ENCODE results near the gene XPNPEP2.
A peak's percentile ranks its signal among the peaks of the same experiment; 100 is the strongest.

XPNPEP2 gene

DNA sequence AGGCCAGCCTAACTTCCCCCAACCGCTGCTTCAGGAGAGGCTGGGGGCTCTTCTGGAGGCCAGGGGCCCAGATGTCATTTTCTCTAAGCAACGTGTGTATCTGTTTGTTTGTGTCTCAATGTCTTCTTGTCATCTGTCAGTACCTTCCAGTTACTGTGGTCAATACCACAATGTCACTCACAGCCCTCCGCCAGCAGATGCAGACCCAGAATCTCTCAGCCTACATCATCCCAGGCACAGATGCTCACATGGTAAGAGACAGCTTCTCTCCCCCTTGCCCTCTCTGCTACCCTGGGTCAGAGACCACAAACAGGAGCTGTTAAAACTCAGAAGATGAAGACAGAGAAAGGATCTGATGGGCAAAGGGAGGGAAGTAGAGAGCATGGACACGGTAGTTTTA lies 5.0 kb downstream of the XPNPEP2 start:
- no peak overlapping the region for H3K4me3 ChIP-seq (ENCODE audit: low read depth, low read length)
- in situ Hi-C loops (cut with HindIII; ENCODE audit: low sequenced_read_pairs), result no loop called here
- TF ChIP-seq, protein P1, sequence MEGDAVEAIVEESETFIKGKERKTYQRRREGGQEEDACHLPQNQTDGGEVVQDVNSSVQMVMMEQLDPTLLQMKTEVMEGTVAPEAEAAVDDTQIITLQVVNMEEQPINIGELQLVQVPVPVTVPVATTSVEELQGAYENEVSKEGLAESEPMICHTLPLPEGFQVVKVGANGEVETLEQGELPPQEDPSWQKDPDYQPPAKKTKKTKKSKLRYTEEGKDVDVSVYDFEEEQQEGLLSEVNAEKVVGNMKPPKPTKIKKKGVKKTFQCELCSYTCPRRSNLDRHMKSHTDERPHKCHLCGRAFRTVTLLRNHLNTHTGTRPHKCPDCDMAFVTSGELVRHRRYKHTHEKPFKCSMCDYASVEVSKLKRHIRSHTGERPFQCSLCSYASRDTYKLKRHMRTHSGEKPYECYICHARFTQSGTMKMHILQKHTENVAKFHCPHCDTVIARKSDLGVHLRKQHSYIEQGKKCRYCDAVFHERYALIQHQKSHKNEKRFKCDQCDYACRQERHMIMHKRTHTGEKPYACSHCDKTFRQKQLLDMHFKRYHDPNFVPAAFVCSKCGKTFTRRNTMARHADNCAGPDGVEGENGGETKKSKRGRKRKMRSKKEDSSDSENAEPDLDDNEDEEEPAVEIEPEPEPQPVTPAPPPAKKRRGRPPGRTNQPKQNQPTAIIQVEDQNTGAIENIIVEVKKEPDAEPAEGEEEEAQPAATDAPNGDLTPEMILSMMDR (IDR thresholded peaks at IDR 0.05; ENCODE audit: low read depth, low read length, missing control alignments), result no peak
- DNase-seq (ENCODE audit: low read depth), result no peak

DNA sequence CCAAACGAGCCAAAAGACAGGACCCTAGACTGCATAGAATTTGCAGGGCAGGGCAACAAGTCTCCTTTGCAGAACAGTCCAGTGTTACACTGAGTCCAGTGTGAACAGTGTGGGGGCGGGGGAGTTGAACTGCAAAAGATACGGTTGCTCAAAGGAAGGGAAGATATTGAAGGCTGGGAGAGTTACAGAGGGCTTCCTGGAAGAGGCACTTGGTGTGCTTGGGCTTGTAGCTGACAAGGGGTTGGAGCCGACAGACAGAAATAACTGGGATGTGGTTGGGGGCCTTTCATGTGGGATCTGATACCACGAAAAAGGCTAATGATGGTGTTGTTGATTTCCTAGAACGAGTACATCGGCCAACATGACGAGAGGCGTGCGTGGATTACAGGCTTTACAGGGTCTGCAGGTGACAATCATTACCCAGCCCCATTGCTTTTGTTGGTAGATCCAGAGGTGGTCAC lies 6.1 kb downstream of the XPNPEP2 start:
- DNase-seq (ENCODE audit: low read depth), result no peak
- H3K4me3 ChIP-seq (ENCODE audit: low read depth, low read length), result no peak overlapping the region
- TF ChIP-seq, protein P1 (IDR thresholded peaks at IDR 0.05; ENCODE audit: low read depth, low read length, missing control alignments), result no peak
- in situ Hi-C loops (cut with HindIII; ENCODE audit: low sequenced_read_pairs), result no loop called here

DNA sequence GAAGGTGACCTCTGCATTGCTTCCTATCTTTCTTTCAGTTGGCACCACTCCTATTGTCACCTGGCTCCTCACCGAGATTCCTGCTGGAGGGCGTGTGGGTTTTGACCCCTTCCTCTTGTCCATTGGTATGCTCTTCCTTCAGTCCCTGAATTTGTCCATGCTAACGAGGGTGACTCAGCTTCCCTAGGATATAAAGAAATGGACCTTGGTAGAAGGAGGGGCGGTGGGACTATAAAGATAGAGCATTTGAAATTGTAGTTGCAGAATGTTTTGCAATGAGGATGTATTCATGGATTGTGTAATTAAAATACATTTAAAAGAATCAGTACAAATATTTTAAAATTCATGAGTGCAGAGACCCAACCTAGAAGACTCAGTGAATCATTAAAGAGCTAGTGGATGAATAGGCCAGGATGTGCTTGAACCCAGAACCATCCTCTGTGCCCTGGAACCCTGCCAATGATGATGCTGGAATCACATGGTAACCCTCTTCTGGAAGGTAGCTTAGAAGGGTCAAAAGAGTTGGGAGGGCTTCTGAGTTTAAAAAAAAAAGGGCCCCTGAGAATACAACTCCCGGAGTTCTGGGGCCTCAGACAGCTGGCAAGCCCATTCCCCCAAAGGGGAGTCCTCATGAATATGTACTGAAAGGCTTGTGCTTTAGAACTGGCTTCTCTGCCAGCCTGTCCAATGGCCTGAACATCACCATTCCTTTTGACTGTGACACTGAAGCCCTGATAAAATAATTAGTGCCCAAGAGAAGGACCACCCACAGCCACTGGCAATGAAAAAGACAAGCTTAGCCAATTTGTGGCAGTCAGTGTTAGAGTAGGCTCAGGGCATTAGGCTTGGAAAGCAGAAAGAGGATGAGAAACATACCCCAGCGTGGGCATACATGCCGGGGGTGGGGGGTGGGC lies 8.0 kb downstream of the XPNPEP2 start:
- in situ Hi-C loops (cut with HindIII; ENCODE audit: low sequenced_read_pairs), result no loop called here
- no peak overlapping the region for H3K4me3 ChIP-seq (ENCODE audit: low read depth, low read length)
- TF ChIP-seq, protein P1 (IDR thresholded peaks at IDR 0.05; ENCODE audit: low read depth, low read length, missing control alignments), result no peak
- DNase-seq (ENCODE audit: low read depth), result no peak

DNA sequence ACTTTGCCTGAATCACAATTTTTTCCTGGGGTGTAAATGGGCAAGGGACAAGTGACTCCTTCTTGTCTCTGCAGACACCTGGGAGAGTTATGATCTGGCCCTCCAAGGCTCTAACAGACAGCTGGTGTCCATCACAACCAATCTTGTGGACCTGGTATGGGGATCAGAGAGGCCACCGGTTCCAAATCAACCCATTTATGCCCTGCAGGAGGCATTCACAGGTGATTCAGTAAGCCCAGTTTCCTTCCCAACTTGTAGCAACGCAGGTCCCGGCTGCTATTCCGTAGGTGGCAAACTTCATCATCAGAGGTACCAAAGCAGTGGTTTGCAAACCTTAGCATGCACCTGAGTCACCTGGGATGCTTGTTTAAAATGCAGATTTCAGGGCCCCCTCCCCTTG lies 8.8 kb downstream of the XPNPEP2 start:
- in situ Hi-C loops (cut with HindIII; ENCODE audit: low sequenced_read_pairs), result no loop called here
- TF ChIP-seq, protein P1 (IDR thresholded peaks at IDR 0.05; ENCODE audit: low read depth, low read length, missing control alignments), result no peak
- DNase-seq (ENCODE audit: low read depth), result no peak
- no peak overlapping the region for H3K4me3 ChIP-seq (ENCODE audit: low read depth, low read length)

DNA sequence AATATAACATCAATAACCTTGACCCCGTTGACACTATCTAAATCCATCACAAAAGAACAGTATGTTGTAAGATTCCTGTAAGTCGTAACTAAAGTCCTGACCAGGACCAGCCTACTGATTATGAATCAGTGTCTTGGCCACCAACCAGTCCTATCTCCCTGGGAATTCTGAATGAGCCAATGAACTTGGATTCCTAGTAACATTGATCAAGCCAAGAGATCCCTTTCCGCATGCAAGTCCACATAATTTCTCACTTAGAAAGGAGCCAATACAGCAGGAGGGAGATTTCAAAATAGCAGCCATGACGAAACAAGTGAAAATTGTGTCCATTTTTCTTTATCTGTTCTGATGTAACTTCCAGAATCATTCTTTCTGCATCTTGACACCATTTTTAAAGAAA lies 9.5 kb downstream of the XPNPEP2 start:
- DNase-seq (ENCODE audit: low read depth), result peak; percentile 78
- in situ Hi-C loops (cut with HindIII; ENCODE audit: low sequenced_read_pairs), result no loop called here
- TF ChIP-seq, protein P1 (IDR thresholded peaks at IDR 0.05; ENCODE audit: low read depth, low read length, missing control alignments), result no peak
- no peak overlapping the region for H3K4me3 ChIP-seq (ENCODE audit: low read depth, low read length)

DNA sequence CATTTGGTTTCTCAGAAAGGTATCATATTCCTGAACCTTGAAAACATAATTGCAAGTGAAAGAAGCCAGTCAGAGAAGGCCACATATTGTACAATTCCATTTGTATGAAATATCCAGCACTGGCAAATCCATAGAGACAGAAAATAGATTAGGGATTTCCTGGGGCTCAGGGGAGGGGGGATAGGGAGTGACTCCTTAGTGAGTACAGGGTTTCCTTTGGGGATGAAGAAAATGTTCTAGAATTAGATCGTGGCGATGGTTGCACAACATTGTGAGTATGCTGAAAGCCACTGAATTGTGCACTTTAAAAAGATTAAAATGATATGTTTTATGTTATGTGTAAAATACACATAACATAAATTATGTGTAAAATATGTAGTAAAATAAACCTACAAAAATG lies 10.3 kb downstream of the XPNPEP2 start:
- H3K4me3 ChIP-seq (ENCODE audit: low read depth, low read length), result no peak overlapping the region
- no peak for DNase-seq (ENCODE audit: low read depth)
- TF ChIP-seq, protein P1 (IDR thresholded peaks at IDR 0.05; ENCODE audit: low read depth, low read length, missing control alignments), result no peak
- in situ Hi-C loops (cut with HindIII; ENCODE audit: low sequenced_read_pairs), result no loop called here

Data from astrocyte of the cerebellum (primary cell).